Erythroblast (primary cell): ENCODE results near the gene LRRC63.

Source experiments
- GATA1 ChIP-seq: IDR thresholded peaks from 2 replicates; pipeline ENCODE4 v1.6.1; 2011; ENCODE audit warnings: low read depth, mild to moderate bottlenecking, control low read depth, low read length, moderate library complexity
- POLR2A ChIP-seq: IDR thresholded peaks from 2 replicates; pipeline ENCODE4 v1.6.1; 2011; ENCODE audit warnings: mild to moderate bottlenecking, low read length

DNA sequence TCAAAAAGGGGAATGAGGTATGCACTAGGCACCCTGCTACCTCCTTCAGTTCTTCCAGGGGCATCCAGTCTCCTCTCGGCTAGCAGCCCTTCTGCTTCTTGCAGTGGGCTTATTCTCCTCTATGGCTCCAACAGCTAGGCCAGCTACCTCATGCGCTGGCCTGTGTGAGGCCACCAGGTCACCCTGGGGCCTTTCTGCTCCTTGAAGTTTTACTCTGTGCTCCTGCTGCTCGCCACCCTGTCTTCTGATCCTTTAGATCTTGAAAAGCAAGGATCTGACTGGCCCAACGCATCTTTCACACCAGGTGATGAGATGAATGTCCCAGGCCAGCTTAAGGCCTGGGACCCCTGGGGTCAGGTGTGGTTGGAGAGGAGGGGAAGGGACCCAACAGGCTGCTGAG, 109.1 kb downstream of the LRRC63 start:
- no peak for TF ChIP-seq POLR2A
- no peak for TF ChIP-seq GATA1
